K562 (cell line): Measurements from ENCODE around the gene DUSP5. TPM values are rescaled to one million over a fixed set of nuclear protein-coding genes. Genes with fewer than 3 reads are reported as not detected.

Experiments
- ATAC-seq: fragments of 200-7000 bp; cut with Tn5 transposase; 3 replicates; pipeline ENCODE4 v1.9.1; 2020; ENCODE audit warnings: moderate library complexity
- BruUV-seq: library from RNA; stranded (reverse); fragments of 400-500 nt; replicated peaks from 2 replicates; lab custom pipeline; 2021; lab: Mats Ljungman, UMichigan
- CTCF ChIA-PET: fragments of 300-600 bp; formaldehyde crosslinking; extraction: SDS; loops from one replicate; lab custom pipeline; 2021; ENCODE audit warnings: low intra/inter-chr PET ratio; lab: Yijun Ruan, JAX
- POLR2A ChIA-PET: fragments of 300-600, 350-650 bp; sonication (Branson Sonifier 250); formaldehyde crosslinking; extraction: SDS; loops from one replicate; lab custom pipeline; 2021; ENCODE audit warnings: antibody characterized with exemption, inconsistent platforms; lab: Yijun Ruan, JAX
- DNase-seq, 4 experiments: peaks; one replicate each; pipeline versions ENCODE4 v3.0.0 to v3.0.0-alpha.2; 2011 to 2018; ENCODE audit warnings: low spot score in 3 of 4, mixed read lengths in 3 of 4; ENCODE audit errors: extremely low read depth in 1 of 4
- FAIRE-seq: peaks from 2 replicates; lab custom pipeline; 2011; peaks lifted over from hg19 to GRCh38; lab: Jason Lieb, UNC
- H2AFZ ChIP-seq: 2 replicates; pipeline ENCODE4 v1.6.0; 2011; ENCODE audit warnings: low read depth, low read length, control low read depth, inconsistent platforms
- H3K27ac ChIP-seq: fragments of 200-600 bp; 3 replicates; pipeline ENCODE4 v1.8.0; 2011; ENCODE audit warnings: low read depth, mild to moderate bottlenecking, control low read depth, inconsistent platforms, low read length, moderate library complexity, mixed read lengths; ENCODE audit errors: extremely low read depth
- H3K27me3 ChIP-seq, 2 experiments: fragments of 300-600 bp in 1 of 2; 2 replicates in 1 of 2; 3 replicates in 1 of 2; pipeline versions ENCODE4 v1.6.0 to v1.8.0; 2011; ENCODE audit warnings: inconsistent platforms in 2 of 2, low read length in 2 of 2, mild to moderate bottlenecking in 1 of 2, mixed read lengths in 1 of 2, moderate library complexity in 1 of 2; ENCODE audit not compliant: control insufficient read depth in 2 of 2, insufficient read depth in 2 of 2
- H3K36me3 ChIP-seq: fragments of 300-600 bp; 3 replicates; pipeline ENCODE4 v1.8.0; 2011; ENCODE audit warnings: mild to moderate bottlenecking, low read length, inconsistent platforms; ENCODE audit not compliant: control insufficient read depth, insufficient read depth
- H3K4me1 ChIP-seq, 2 experiments: fragments of 200-600 bp in 1 of 2; replicated peaks in 1 of 2; 2 replicates in 1 of 2; 3 replicates in 1 of 2; pipeline versions ENCODE4 v1.5.1 to v1.8.0; 2011; ENCODE audit warnings: inconsistent platforms in 2 of 2, low read length in 2 of 2, mild to moderate bottlenecking in 1 of 2, mixed read lengths in 1 of 2, moderate library complexity in 1 of 2; ENCODE audit not compliant: control insufficient read depth in 2 of 2, insufficient read depth in 2 of 2
- H3K4me2 ChIP-seq: 2 replicates; pipeline ENCODE4 v1.6.1; 2011; ENCODE audit warnings: low read length, control low read depth, inconsistent platforms, mixed read lengths; ENCODE audit not compliant: insufficient read depth
- H3K4me3 ChIP-seq: fragments of 200-600 bp; sonication (generic), shearing (Covaris generic); 2 replicates; pipeline ENCODE4 v1.5.1; 2016; ENCODE audit warnings: control low read depth, inconsistent platforms
- H3K79me2 ChIP-seq: fragments of 200-600 bp; 3 replicates; pipeline ENCODE4 v1.8.0; 2011; ENCODE audit warnings: low read length, inconsistent platforms; ENCODE audit not compliant: control insufficient read depth, insufficient read depth
- H3K9ac ChIP-seq, 2 experiments: 2 replicates each; pipeline versions ENCODE4 v1.6.0 to v1.6.1; 2011; ENCODE audit warnings: low read depth in 2 of 2, low read length in 2 of 2, control low read depth in 1 of 2, inconsistent platforms in 1 of 2, mild to moderate bottlenecking in 1 of 2, mixed read lengths in 1 of 2; ENCODE audit not compliant: insufficient read depth in 1 of 2
- H3K9me1 ChIP-seq: one replicate; pipeline ENCODE4 v1.6.0; 2011; ENCODE audit warnings: inconsistent platforms, mild to moderate bottlenecking, low read length, moderate library complexity; ENCODE audit not compliant: control insufficient read depth, insufficient read depth
- H3K9me3 ChIP-seq: replicated peaks from 2 replicates; pipeline ENCODE4 v1.5.1; 2011; ENCODE audit warnings: low read depth, low read length, inconsistent platforms; ENCODE audit not compliant: control insufficient read depth, insufficient read depth
- H4K20me1 ChIP-seq: replicated peaks from 2 replicates; pipeline ENCODE4 v1.6.1; 2011; ENCODE audit warnings: low read length, inconsistent platforms, mixed read lengths; ENCODE audit not compliant: control insufficient read depth, insufficient read depth
- GTF2A2 ChIP-seq: IDR thresholded peaks from 2 replicates; pipeline ENCODE4 v1.6.1; 2016; ENCODE audit warnings: mild to moderate bottlenecking, missing genetic modification characterization, missing compliant biosample characterization
- MECOM ChIP-seq: fragments of 250-450 bp; sonication (Bioruptor Pico); IDR thresholded peaks from 2 replicates; pipeline ENCODE4 v1.8.0; 2022; ENCODE audit warnings: inconsistent platforms
- PURB ChIP-seq: sonication (generic); formaldehyde crosslinking; IDR thresholded peaks from 2 replicates; pipeline ENCODE4 v1.9.0; 2021; ENCODE audit warnings: low read depth, mild to moderate bottlenecking, missing genetic modification reagents
- SMAD2 ChIP-seq: fragments of 150-350 bp; IDR thresholded peaks from 2 replicates; pipeline ENCODE4 v1.6.1; 2014; ENCODE audit warnings: low read depth, mild to moderate bottlenecking, low read length
- SP2 ChIP-seq: IDR thresholded peaks from 2 replicates; pipeline ENCODE4 v1.6.1; 2011; ENCODE audit warnings: mild to moderate bottlenecking, low read depth, low read length, moderate library complexity; ENCODE audit not compliant: poor library complexity, severe bottlenecking; ENCODE audit errors: extremely low read depth
- TAF9B ChIP-seq: fragments of 450-650 bp; IDR thresholded peaks from 2 replicates; pipeline ENCODE4 v1.6.1; 2018; ENCODE audit warnings: mild to moderate bottlenecking; ENCODE audit not compliant: partially characterized antibody
- ZNF175 ChIP-seq: fragments of 200-800 bp; sonication (Bioruptor generic); IDR thresholded peaks from 2 replicates; pipeline ENCODE4 v1.6.1; 2016; ENCODE audit warnings: low read depth, mild to moderate bottlenecking, missing genetic modification characterization, missing compliant biosample characterization
- WGBS: fragments of 100-300 bp; shearing (Covaris generic); methylation state at CpG from one replicate; pipeline ENCODE4 v1.1.6; 2016; ENCODE audit warnings: low coverage, mixed read lengths; ENCODE audit not compliant: insufficient coverage; ENCODE audit errors: missing lambda C conversion rate; 5-methylcytosine and 5-hydroxymethylcytosine counted together
- in situ Hi-C: fragments of 300-500 bp; cut with MboI; formaldehyde crosslinking; loops from 4 replicates; pipeline ENCODE4 v1.15.0; 2018; ENCODE audit warnings: inconsistent platforms, mixed read lengths
- intact Hi-C: fragments of 100-400 bp; cut with micrococcal nuclease; formaldehyde crosslinking; loops from 2 replicates; pipeline ENCODE4 v1.14.2; 2022
- polyA plus RNA-seq, 8 experiments: library from polyadenylated mRNA; depleted of rRNA in 4 of 8; stranded (reverse) in 5 of 8; unstranded in 3 of 8; fragments of >200 nt; fragmentation: Nextera tagmentation in 2 of 8; fragmentation: Illumina TruSeq in 1 of 8; extraction: Ambion mirVana in 2 of 8; extraction: Trizol in 1 of 8; gene quantifications; 2 replicates each; pipeline versions ENCODE4 v1.2.1 to v1.2.3, GENCODE V29; 2011 to 2014; ENCODE audit warnings: inconsistent platforms in 1 of 8, missing spikeins in 1 of 8
- total RNA-seq, 7 experiments: library from RNA; depleted of rRNA in 6 of 7; stranded (reverse); fragments of >200 nt in 6 of 7; fragmentation: Illumina TruSeq in 2 of 7; extraction: Trizol in 2 of 7; gene quantifications; 2 replicates each; pipeline versions ENCODE4 v1.2.1 to v1.2.3, GENCODE V29; 2011 to 2021; ENCODE audit warnings: low replicate concordance in 1 of 7
- TF ChIP-seq, protein P1 (sequence below): fragments of 250-450 bp; sonication (Bioruptor Pico); IDR thresholded peaks from 2 replicates; pipeline ENCODE4 v1.9.0; 2021; ENCODE audit warnings: mild to moderate bottlenecking, inconsistent platforms
- TF ChIP-seq, protein P2 (sequence below): fragments of 250-450 bp; sonication (Bioruptor Pico); IDR thresholded peaks from 2 replicates; pipeline ENCODE4 v1.8.0; 2022; ENCODE audit warnings: moderate library complexity, mild to moderate bottlenecking, inconsistent platforms

DUSP5 gene
- total and polyA plus RNA-seq, 9 of the 15 experiments (the other 6 are each of a cell fraction or from before 2014, with no cell fraction given): 0.49 to 3.4 (median 2.0) TPM

DNA sequence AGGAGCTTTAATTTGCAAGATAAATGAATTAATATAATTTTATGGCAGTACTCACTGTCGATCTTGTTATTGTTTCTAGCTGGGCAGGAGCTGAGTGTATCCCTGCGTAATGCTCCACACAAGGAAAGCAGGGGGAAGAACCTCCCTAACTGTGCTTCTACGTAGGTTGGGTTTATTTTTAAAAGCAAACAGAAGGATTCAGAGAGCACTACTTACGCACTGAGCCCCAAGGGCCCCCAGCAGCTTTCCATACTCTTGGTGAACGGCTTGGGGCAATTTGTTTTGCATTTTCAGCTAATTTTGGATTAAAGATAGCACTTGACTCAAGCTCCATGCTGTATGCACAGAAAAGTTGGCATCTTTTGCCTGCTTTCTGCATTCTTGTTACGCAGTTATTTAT lies 9.6 kb downstream of the DUSP5 start:
- H3K9me1 ChIP-seq: no peaks in the 10 kb centered on the region
- H3K36me3 ChIP-seq: peaks cover 25% of the 10 kb centered on the region; the same call in 2 of the 3 replicates
- ATAC-seq (no peak), FAIRE-seq (no peak), DNase-seq (no peak)
- H4K20me1 ChIP-seq: no peaks in the 10 kb centered on the region
- TF ChIP-seq MECOM (CRISPR knock-in tag): no peak
- no peak for TF ChIP-seq SP2
- TF ChIP-seq, protein P1, sequence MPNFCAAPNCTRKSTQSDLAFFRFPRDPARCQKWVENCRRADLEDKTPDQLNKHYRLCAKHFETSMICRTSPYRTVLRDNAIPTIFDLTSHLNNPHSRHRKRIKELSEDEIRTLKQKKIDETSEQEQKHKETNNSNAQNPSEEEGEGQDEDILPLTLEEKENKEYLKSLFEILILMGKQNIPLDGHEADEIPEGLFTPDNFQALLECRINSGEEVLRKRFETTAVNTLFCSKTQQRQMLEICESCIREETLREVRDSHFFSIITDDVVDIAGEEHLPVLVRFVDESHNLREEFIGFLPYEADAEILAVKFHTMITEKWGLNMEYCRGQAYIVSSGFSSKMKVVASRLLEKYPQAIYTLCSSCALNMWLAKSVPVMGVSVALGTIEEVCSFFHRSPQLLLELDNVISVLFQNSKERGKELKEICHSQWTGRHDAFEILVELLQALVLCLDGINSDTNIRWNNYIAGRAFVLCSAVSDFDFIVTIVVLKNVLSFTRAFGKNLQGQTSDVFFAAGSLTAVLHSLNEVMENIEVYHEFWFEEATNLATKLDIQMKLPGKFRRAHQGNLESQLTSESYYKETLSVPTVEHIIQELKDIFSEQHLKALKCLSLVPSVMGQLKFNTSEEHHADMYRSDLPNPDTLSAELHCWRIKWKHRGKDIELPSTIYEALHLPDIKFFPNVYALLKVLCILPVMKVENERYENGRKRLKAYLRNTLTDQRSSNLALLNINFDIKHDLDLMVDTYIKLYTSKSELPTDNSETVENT: no peak
- no peak for TF ChIP-seq PURB
- no peak for TF ChIP-seq TAF9B
- TF ChIP-seq SMAD2: no peak
- TF ChIP-seq GTF2A2 (tag): no peak
- no peak for TF ChIP-seq ZNF175
- TF ChIP-seq, protein P2, sequence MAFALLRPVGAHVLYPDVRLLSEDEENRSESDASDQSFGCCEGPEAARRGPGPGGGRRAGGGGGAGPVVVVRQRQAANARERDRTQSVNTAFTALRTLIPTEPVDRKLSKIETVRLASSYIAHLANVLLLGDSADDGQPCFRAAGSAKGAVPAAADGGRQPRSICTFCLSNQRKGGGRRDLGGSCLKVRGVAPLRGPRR (CRISPR knock-in tag): no peak
- H3K27ac ChIP-seq: no peak overlapping the region
- POLR2A ChIA-PET: interaction anchor here (1.0 kb wide), 1 partner anchor 9 kb away, joined by 5 read pairs; no protein-coding TSS in a partner anchor
- peaks cover 0 to 25% of the 10 kb centered on the region in 2 experiments; a peak in 4 of 5 replicates for H3K4me1 ChIP-seq
- H3K9me3 ChIP-seq: no peaks in the 10 kb centered on the region
- CTCF ChIA-PET: no interaction called here
- no peak overlapping the region for H3K4me2 ChIP-seq
- 82% methylated on average over 5 of the region's 6 CpGs for WGBS
- H3K9ac ChIP-seq: no peak overlapping the region
- in situ Hi-C loops: no loop called here
- BruUV-seq: no TSS peak
- no peak overlapping the region for H3K4me3 ChIP-seq
- no peak overlapping the region for H2AFZ ChIP-seq
- peaks cover 6% of the 10 kb centered on the region; the same call in 1 of the 3 replicates for H3K79me2 ChIP-seq
- intact Hi-C loops: no loop called here
- H3K27me3 ChIP-seq: no peaks in the 10 kb centered on the region
